ENCODE results near the gene OR2B2.
A peak's percentile ranks its signal among the peaks of the same experiment; 100 is the strongest.

Gene OR2B2

GRCh38 chr6:27893059-27893835 lies 18.9 kb downstream of the OR2B2 start:
- peak; percentile 76 for DNase-seq

- DNase-seq: no peak
Observed at GRCh38 chr6:27892649-27893058, 19.5 kb downstream of the OR2B2 start.

- no peak for DNase-seq
Observed at GRCh38 chr6:27891320-27891875, 20.8 kb downstream of the OR2B2 start.

- DNase-seq: peak; percentile 65
Observed at GRCh38 chr6:27890445-27891319, 21.5 kb downstream of the OR2B2 start.

GRCh38 chr6:27889628-27890444 lies 22.4 kb downstream of the OR2B2 start:
- DNase-seq: no peak

GRCh38 chr6:27889275-27889627 lies 22.9 kb downstream of the OR2B2 start:
- DNase-seq: no peak

GRCh38 chr6:27888566-27888965 lies 23.6 kb downstream of the OR2B2 start:
- DNase-seq: no peak

- no peak for DNase-seq
Observed at GRCh38 chr6:27886073-27886472, 26.1 kb downstream of the OR2B2 start.

GRCh38 chr6:27883136-27883535 lies 29.1 kb downstream of the OR2B2 start:
- DNase-seq: no peak

- no peak for DNase-seq
Observed at GRCh38 chr6:27882624-27883023, 29.6 kb downstream of the OR2B2 start.

- no peak for DNase-seq
Observed at GRCh38 chr6:27879837-27880236, 32.4 kb downstream of the OR2B2 start.

- no peak for DNase-seq
Observed at GRCh38 chr6:27874016-27874415, 38.2 kb downstream of the OR2B2 start.

GRCh38 chr6:27873021-27873940 lies 38.9 kb downstream of the OR2B2 start:
- peak; percentile 51 for DNase-seq

GRCh38 chr6:27872642-27873020 lies 39.6 kb downstream of the OR2B2 start:
- DNase-seq: no peak

GRCh38 chr6:27871924-27872638 lies 40.1 kb downstream of the OR2B2 start:
- peak; percentile 67 for DNase-seq

GRCh38 chr6:27870291-27870870 lies 41.8 kb downstream of the OR2B2 start:
- DNase-seq: no peak

GRCh38 chr6:27868311-27868710 lies 43.9 kb downstream of the OR2B2 start:
- no peak for DNase-seq

- DNase-seq: no peak
Observed at GRCh38 chr6:27867945-27868300, 44.3 kb downstream of the OR2B2 start.

- DNase-seq: peak; percentile 46
Observed at GRCh38 chr6:27867051-27867944, 44.9 kb downstream of the OR2B2 start.

All from stimulated activated naive CD4-positive, alpha-beta T cell treated with Interleukin-2 at 50 U/mL for 16 hours (primary cell).